Natural killer cell (primary cell): ENCODE results near the gene GALNT9. TPM values are rescaled to one million over a fixed set of nuclear protein-coding genes. Genes with fewer than 3 reads are reported as not detected.

Experiments used
- ATAC-seq, 3 donors: fragments of 150-1000 bp in 2 of 3; fragments of 200-7000 bp in 1 of 3; cut with Tn5 transposase; 1 replicate in 1 of 3; 2 replicates in 2 of 3; pipeline ENCODE4 v1.10.0; 2021; ENCODE audit warnings: mild to moderate bottlenecking in 2 of 3, moderate library complexity in 2 of 3
- DNase-seq, 2 donors: peaks; one replicate each; pipeline versions ENCODE4 v3.0.0 to v3.0.0-alpha.2; 2013 to 2021; ENCODE audit warnings: mixed read lengths in 1 of 2
- H3K27ac ChIP-seq: one replicate; pipeline ENCODE4 v1.5.1; 2013; ENCODE audit warnings: mild to moderate bottlenecking, low read length
- H3K27me3 ChIP-seq: one replicate; pipeline ENCODE4 v1.6.1; 2013; ENCODE audit warnings: low read length; ENCODE audit not compliant: control insufficient read depth, insufficient read depth
- H3K36me3 ChIP-seq: one replicate; pipeline ENCODE4 v1.6.1; 2013; ENCODE audit warnings: low read length; ENCODE audit not compliant: control insufficient read depth, insufficient read depth
- H3K4me1 ChIP-seq: one replicate; pipeline ENCODE4 v1.6.1; 2013; ENCODE audit warnings: low read length; ENCODE audit not compliant: control insufficient read depth, insufficient read depth
- H3K4me3 ChIP-seq: one replicate; pipeline ENCODE4 v1.5.1; 2013; ENCODE audit warnings: low read length
- H3K9me3 ChIP-seq: one replicate; pipeline ENCODE4 v1.6.1; 2013; ENCODE audit warnings: low read length; ENCODE audit not compliant: control insufficient read depth, insufficient read depth
- H3K27ac Mint-ChIP-seq, 2 donors: one replicate each; pipeline ENCODE4 v1.8.0; 2022; ENCODE audit warnings: mild to moderate bottlenecking in 2 of 2, mixed read lengths in 2 of 2, moderate library complexity in 1 of 2
- H3K27me3 Mint-ChIP-seq, 2 donors: one replicate each; pipeline ENCODE4 v1.8.0; 2022; ENCODE audit warnings: low read depth in 2 of 2, mixed read lengths in 2 of 2
- H3K36me3 Mint-ChIP-seq: one replicate; pipeline ENCODE4 v1.8.0; 2022; ENCODE audit warnings: mixed read lengths
- H3K4me1 Mint-ChIP-seq, 2 donors: one replicate each; pipeline ENCODE4 v1.8.0; 2022; ENCODE audit warnings: mixed read lengths in 2 of 2
- H3K4me3 Mint-ChIP-seq: one replicate; pipeline ENCODE4 v1.8.0; 2022; ENCODE audit warnings: mild to moderate bottlenecking, moderate library complexity, mixed read lengths
- H3K9me3 Mint-ChIP-seq, 2 donors: one replicate each; pipeline ENCODE4 v1.8.0; 2022; ENCODE audit warnings: mixed read lengths in 2 of 2
- WGBS: methylation state at CpG from one replicate; pipeline ENCODE4 v1.1.7; 2013; ENCODE audit warnings: missing lambda C conversion rate; ENCODE audit not compliant: insufficient coverage; 5-methylcytosine and 5-hydroxymethylcytosine counted together
- intact Hi-C: fragments of 100-400 bp; cut with micrococcal nuclease; formaldehyde crosslinking; loops from one replicate; pipeline ENCODE4 v1.14.2; 2022
- total RNA-seq, 4 donors: library from RNA; stranded (reverse); fragments of 120-200 nt in 1 of 4; gene quantifications; one replicate each; pipeline versions ENCODE4 v1.2.3 to v1.2.4, GENCODE V29; 2013 to 2022
- TF ChIP-seq, protein P1 (sequence below): fragments of 200-600 bp; IDR thresholded peaks from one replicate; pipeline ENCODE4 v1.8.0; 2022; ENCODE audit warnings: antibody characterized with exemption

The GALNT9 gene
- total RNA-seq, 3 donors from 2014 or later (not counting 1 experiment from before 2014, with no cell fraction given) = not detected

GRCh38 chr12:132239796-132240668 lies 89.4 kb downstream of the GALNT9 start:
- Histone ChIP-seq H3K27me3 (no peaks in the 10 kb centered on the region), H3K4me3 (no peak overlapping the region), H3K36me3 (no peaks in the 10 kb centered on the region), H3K9me3 (no peaks in the 10 kb centered on the region), H3K4me1 (no peaks in the 10 kb centered on the region), H3K27ac (no peak overlapping the region)
- Mint-ChIP-seq H3K4me1 (peaks cover 0 to 11% of the 10 kb centered on the region in 2 donors), H3K27me3 (no peaks in the 10 kb centered on the region), H3K36me3 (no peaks in the 10 kb centered on the region), H3K9me3 (no peaks in the 10 kb centered on the region), H3K27ac (no peak overlapping the region), H3K4me3 (no peak overlapping the region)
- ATAC-seq = no peak
- intact Hi-C loops = no loop called here
- 90% methylated on average over 32 of the region's 32 CpGs for WGBS
- no peak for DNase-seq
- TF ChIP-seq, protein P1, sequence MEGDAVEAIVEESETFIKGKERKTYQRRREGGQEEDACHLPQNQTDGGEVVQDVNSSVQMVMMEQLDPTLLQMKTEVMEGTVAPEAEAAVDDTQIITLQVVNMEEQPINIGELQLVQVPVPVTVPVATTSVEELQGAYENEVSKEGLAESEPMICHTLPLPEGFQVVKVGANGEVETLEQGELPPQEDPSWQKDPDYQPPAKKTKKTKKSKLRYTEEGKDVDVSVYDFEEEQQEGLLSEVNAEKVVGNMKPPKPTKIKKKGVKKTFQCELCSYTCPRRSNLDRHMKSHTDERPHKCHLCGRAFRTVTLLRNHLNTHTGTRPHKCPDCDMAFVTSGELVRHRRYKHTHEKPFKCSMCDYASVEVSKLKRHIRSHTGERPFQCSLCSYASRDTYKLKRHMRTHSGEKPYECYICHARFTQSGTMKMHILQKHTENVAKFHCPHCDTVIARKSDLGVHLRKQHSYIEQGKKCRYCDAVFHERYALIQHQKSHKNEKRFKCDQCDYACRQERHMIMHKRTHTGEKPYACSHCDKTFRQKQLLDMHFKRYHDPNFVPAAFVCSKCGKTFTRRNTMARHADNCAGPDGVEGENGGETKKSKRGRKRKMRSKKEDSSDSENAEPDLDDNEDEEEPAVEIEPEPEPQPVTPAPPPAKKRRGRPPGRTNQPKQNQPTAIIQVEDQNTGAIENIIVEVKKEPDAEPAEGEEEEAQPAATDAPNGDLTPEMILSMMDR = no peak

GRCh38 chr12:132239392-132239791 lies 90.0 kb downstream of the GALNT9 start:
- no peaks in the 10 kb centered on the region for H3K36me3 Mint-ChIP-seq
- no peak overlapping the region for H3K4me3 Mint-ChIP-seq
- H3K36me3 ChIP-seq = no peaks in the 10 kb centered on the region
- no peak overlapping the region for H3K27ac ChIP-seq
- DNase-seq = no peak
- TF ChIP-seq, protein P1 = no peak
- intact Hi-C loops = no loop called here
- ATAC-seq = no peak
- H3K27ac Mint-ChIP-seq = no peak overlapping the region
- H3K4me1 ChIP-seq = no peaks in the 10 kb centered on the region
- H3K27me3 Mint-ChIP-seq = no peaks in the 10 kb centered on the region
- H3K9me3 Mint-ChIP-seq = no peaks in the 10 kb centered on the region
- H3K27me3 ChIP-seq = no peaks in the 10 kb centered on the region
- peaks cover 0 to 11% of the 10 kb centered on the region in 2 donors for H3K4me1 Mint-ChIP-seq
- no peak overlapping the region for H3K4me3 ChIP-seq
- no peaks in the 10 kb centered on the region for H3K9me3 ChIP-seq

GRCh38 chr12:132238884-132239283 lies 90.5 kb downstream of the GALNT9 start:
- no peaks in the 10 kb centered on the region for H3K9me3 Mint-ChIP-seq
- intact Hi-C loops = no loop called here

More at GRCh38 chr12:132238884-132239283, 90.5 kb downstream of the GALNT9 start:
- Mint-ChIP-seq H3K4me1 (peaks cover 0 to 10% of the 10 kb centered on the region in 2 donors), H3K27ac (no peak overlapping the region), H3K36me3 (no peaks in the 10 kb centered on the region), H3K4me3 (no peak overlapping the region), H3K27me3 (no peaks in the 10 kb centered on the region)
- DNase-seq (no peak), ATAC-seq (no peak)
- Histone ChIP-seq H3K9me3 (no peaks in the 10 kb centered on the region), H3K4me1 (no peaks in the 10 kb centered on the region), H3K4me3 (no peak overlapping the region), H3K36me3 (no peaks in the 10 kb centered on the region), H3K27ac (no peak overlapping the region), H3K27me3 (no peaks in the 10 kb centered on the region)
- WGBS = 95% methylated on average over 5 of the region's 5 CpGs
- TF ChIP-seq, protein P1 = no peak
